Lower leg skin (tissue), 3 donors: ENCODE data around the gene IQCH.

Experiments used
- CTCF ChIP-seq, 3 donors: fragments of 450-650 bp; IDR thresholded peaks; one replicate each; pipeline ENCODE4 v1.5.1; 2016; ENCODE audit warnings: antibody characterized with exemption in 3 of 3, mild to moderate bottlenecking in 3 of 3, moderate library complexity in 2 of 3
- POLR2A ChIP-seq, 2 donors: fragments of 450-650 bp; IDR thresholded peaks; one replicate each; pipeline ENCODE4 v1.6.1; 2016 to 2017; ENCODE audit warnings: antibody characterized with exemption in 2 of 2, mild to moderate bottlenecking in 1 of 2, moderate library complexity in 1 of 2

GRCh38 chr15:67232591-67232990 is 22.0 kb upstream of the IQCH start:
- no peak for TF ChIP-seq CTCF (IDR thresholded peaks at IDR 0.05)
- no peak for TF ChIP-seq POLR2A (IDR thresholded peaks at IDR 0.05)
